SIG-M5 treated with dmso at 0.1 percent for 504 hours (cell line): ENCODE data around the gene PCGF2.

ENCODE experiments used
- DNase-seq: peaks from one replicate; lab custom pipeline; 2025; ENCODE audit not compliant: unreplicated experiment; lab: John Stamatoyannopoulos, UW

The PCGF2 gene

DNA sequence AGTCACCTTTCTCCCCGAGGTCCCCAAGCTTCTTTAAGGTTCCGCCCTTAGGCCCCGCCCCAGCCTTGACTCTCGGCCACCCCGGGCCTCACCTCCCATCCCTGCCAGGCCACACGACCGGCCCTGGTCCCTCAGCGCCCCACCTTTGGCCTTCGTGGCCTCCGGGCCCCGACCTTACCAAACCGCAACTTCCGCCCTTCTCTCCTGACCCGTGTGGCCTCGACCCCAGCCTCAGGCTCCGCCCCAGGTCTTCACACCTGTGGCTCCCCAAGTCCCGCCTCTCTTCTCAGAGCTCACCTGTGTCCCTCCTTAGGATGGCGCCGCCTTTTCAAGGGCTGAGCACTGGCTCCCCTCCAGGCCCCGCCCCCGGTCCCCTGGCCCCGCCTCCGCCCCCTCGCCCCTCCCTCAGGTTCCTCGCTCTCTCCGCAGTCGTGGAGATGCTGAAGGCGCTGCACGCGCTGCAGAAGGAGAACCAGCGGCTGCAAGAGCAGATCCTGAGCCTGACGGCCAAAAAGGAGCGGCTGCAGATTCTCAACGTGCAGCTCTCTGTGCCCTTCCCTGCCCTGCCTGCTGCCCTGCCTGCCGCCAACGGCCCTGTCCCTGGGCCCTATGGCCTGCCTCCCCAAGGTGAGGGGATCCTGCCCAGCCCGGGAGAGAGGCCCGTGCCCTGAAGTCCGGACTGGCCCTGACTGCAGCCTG is 28.0 kb downstream of the PCGF2 start:
- no peak for DNase-seq

- no peak for DNase-seq
Observed at GRCh38 chr17:38719289-38719942, 28.7 kb downstream of the PCGF2 start.

GRCh38 chr17:38717139-38717745 is 30.9 kb downstream of the PCGF2 start:
- no peak for DNase-seq

DNA sequence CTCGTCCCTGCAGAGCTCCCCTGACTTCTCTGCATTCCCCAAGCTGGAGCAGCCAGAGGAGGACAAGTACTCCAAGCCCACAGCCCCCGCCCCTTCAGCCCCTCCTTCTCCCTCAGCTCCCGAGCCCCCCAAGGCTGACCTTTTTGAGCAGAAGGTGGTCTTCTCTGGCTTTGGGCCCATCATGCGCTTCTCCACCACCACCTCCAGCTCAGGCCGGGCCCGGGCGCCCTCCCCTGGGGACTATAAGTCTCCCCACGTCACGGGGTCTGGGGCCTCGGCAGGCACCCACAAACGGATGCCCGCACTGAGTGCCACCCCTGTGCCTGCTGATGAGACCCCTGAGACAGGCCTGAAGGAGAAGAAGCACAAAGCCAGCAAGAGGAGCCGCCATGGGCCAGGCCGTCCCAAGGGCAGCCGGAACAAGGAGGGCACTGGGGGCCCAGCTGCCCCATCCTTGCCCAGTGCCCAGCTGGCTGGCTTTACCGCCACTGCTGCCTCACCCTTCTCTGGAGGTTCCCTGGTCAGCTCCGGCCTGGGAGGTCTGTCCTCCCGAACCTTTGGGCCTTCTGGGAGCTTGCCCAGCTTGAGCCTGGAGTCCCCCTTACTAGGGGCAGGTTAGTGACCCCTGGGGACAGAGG is 31.6 kb downstream of the PCGF2 start:
- no peak for DNase-seq

GRCh38 chr17:38715216-38715943 is 32.8 kb downstream of the PCGF2 start:
- DNase-seq: no peak

DNA sequence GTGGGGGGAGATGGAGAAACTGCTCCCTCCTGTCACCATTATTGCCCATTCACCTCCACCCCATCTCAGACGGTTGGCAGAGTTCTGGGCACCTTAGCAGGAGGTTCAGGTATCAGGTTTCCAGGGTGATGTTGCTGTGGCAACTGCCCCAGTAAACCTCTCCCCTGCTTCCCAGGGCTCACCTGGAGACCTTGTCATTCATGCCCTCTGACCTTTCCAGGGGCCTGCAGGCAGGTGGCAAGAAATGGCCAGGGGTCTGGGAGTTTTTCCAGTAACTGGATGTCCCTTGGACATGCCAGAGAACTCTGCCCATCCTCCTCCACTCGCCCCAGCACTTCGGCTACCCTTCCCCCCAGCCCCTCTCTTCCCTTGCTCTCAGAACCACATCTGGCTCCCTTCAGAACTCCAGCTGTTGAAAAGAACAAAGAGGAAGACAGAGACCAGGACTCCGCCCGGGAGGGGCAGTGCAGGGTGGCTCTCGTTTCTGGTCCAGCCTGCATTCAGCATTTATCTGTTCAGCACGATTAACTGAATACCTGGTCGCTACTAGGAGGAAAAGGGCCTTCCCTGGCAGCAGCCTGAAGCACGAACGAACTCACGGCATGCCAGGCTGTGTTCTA is 34.6 kb downstream of the PCGF2 start:
- DNase-seq: no peak

- DNase-seq: no peak
Observed at GRCh38 chr17:38712593-38712992, 35.5 kb downstream of the PCGF2 start.

- no peak for DNase-seq
Observed at GRCh38 chr17:38711792-38712571, 36.2 kb downstream of the PCGF2 start.

DNA sequence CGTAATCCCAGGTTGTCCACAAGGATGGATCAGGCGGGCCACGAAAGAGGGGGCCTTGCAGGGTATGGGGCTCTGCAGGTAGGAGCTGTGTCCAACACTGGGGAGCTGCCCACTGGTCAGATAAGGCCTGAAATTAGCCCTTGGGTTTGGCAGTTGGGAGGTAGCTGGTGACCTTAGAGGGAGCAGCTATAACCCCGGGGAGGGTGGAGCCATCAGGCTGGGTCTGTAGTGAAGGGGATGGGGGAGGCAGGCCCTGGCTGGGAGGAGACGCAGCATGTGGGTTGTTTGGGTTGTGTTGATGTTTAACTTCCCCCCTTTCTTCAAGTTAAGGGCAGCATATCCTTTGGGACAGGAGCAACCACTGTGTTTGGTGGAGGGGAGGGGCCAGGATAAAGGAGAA is 37.2 kb downstream of the PCGF2 start:
- no peak for DNase-seq

DNA sequence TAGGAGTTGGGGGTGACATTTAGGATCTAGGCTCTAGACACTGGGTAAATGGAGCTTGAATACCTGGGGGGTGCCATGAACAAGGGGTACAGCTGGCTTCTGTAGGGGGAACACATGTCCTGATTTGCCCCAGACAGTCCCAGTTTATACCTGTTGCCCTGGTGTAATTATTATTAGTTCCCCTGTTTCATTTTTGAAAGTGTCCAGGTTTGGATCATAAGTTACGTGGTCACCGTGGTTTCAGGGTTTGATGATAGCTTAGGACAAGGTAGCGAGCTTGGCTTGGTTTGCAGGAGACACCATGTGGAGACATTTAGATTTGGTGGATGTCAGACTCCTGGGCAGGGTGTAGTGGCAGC is 37.6 kb downstream of the PCGF2 start:
- no peak for DNase-seq

- no peak for DNase-seq
Observed at GRCh38 chr17:38709864-38710603, 38.1 kb downstream of the PCGF2 start.

GRCh38 chr17:38709104-38709820 is 38.9 kb downstream of the PCGF2 start:
- no peak for DNase-seq

DNA sequence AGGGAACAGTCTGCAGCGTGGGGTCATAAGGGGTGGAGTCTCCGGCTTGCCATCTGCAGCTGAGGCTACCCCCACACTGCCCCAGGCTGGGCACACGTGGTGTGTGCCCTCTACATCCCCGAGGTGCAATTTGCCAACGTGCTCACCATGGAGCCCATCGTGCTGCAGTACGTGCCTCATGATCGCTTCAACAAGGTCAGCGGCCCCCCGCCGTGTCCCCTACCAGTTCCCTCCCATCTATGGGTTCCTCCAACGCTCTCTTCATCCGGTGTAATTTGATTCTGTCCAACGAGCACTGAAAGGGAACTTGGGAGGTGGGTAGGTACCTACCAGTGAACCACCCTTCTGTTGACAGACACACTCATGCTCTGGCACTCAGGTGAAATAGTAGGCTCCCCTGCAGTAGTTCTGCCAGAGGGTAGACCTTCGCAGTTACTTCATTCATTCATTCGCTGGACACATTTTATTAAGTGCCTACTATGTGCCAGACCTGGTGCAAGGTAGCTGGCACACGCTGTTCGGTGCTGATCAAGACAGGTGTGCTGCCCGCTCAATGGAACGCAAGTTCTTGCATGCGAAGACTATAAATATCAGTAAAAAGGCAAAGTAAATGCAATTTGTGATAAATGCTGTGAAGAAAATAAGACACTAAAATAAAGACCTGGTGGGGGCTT is 40.3 kb downstream of the PCGF2 start:
- no peak for DNase-seq

GRCh38 chr17:38706505-38707216 is 41.5 kb downstream of the PCGF2 start:
- DNase-seq: no peak

GRCh38 chr17:38705803-38706504 is 42.2 kb downstream of the PCGF2 start:
- no peak for DNase-seq

DNA sequence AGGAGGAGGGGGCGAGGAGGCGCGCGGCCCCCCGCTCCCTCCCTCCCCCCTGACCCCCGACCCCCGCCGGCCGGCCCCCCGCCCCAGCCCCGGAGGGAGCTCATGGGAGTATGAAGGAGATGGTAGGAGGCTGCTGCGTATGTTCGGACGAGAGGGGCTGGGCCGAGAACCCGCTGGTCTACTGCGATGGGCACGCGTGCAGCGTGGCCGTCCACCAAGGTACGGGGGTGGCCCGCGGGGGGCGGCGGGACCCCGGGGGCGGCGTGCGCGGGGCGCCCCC is 42.7 kb downstream of the PCGF2 start:
- no peak for DNase-seq
